Activated T-helper 1 cell treated with anti-CD3 and anti-CD28 coated beads, Interleukin-12 subunit alpha, Interleukin-12 subunit beta, Interleukin-2, Interleukin-4 antibody, amounts not matched to agents 30 ng/mL and 10 ng/mL and 1 ng/mL, durations not matched to agents 14 hours and 24 hours and 36 hours (primary cell): ENCODE data around the gene SLC45A1. TPM values are rescaled to one million over a fixed set of nuclear protein-coding genes. Genes with fewer than 3 reads are reported as not detected.

Experiments
- DNase-seq: peaks from one replicate; pipeline ENCODE4 v3.0.0; 2021; ENCODE audit warnings: low spot score
- H3K27ac Mint-ChIP-seq: one replicate; pipeline ENCODE4 v1.8.0; 2021; ENCODE audit warnings: mild to moderate bottlenecking, mixed read lengths
- H3K27me3 Mint-ChIP-seq: one replicate; pipeline ENCODE4 v1.8.0; 2022; ENCODE audit warnings: mild to moderate bottlenecking, moderate library complexity, mixed read lengths; ENCODE audit not compliant: insufficient read depth
- H3K36me3 Mint-ChIP-seq: one replicate; pipeline ENCODE4 v1.8.0; 2021; ENCODE audit warnings: low read depth, mixed read lengths
- H3K4me1 Mint-ChIP-seq: one replicate; pipeline ENCODE4 v1.8.0; 2021; ENCODE audit warnings: low read depth, mixed read lengths
- H3K4me3 Mint-ChIP-seq: one replicate; pipeline ENCODE4 v1.8.0; 2021; ENCODE audit warnings: mild to moderate bottlenecking, moderate library complexity, mixed read lengths
- H3K9me3 Mint-ChIP-seq: one replicate; pipeline ENCODE4 v1.8.0; 2021; ENCODE audit warnings: mixed read lengths
- intact Hi-C: fragments of 100-400 bp; cut with micrococcal nuclease; formaldehyde crosslinking; loops from one replicate; pipeline ENCODE4 v1.15.1; 2024
- total RNA-seq: library from RNA; stranded (reverse); gene quantifications from 2 replicates; pipeline ENCODE4 v1.2.3, GENCODE V29; 2022

The SLC45A1 gene
- total RNA-seq, 1 donor from 2014 or later: 0.57 TPM

DNA sequence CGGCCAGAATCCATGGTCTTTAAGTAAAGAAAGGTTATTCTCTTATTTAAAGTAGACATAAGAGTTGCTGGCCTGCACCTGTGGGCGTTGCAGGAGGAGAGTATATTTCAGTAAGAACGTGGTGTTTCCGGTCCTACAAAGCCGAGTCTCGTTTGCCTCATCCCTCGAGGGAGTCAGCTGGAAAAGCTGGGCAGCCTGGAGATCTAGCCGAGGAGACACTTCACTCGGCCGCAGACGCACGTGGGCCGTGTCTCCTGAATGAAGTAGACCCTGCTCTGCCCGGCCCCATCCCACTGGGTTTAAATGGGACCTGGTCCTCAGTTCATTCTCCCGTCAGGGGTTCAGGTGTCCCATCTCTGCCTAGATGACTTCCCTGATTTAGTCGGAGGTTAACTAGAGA lies 14.9 kb downstream of the SLC45A1 start:
- Mint-ChIP-seq H3K9me3 (no peaks in the 10 kb centered on the region), H3K27me3 (no peaks in the 10 kb centered on the region), H3K36me3 (no peaks in the 10 kb centered on the region), H3K4me3 (no peak overlapping the region), H3K4me1 (no peaks in the 10 kb centered on the region), H3K27ac (no peak overlapping the region)
- no peak for DNase-seq
- intact Hi-C loops: no loop called here

- no peak for DNase-seq
- no peaks in the 10 kb centered on the region for H3K36me3 Mint-ChIP-seq
- no peaks in the 10 kb centered on the region for H3K27me3 Mint-ChIP-seq
- intact Hi-C loops: no loop called here
- H3K4me3 Mint-ChIP-seq: no peak overlapping the region
- no peak overlapping the region for H3K27ac Mint-ChIP-seq
- no peaks in the 10 kb centered on the region for H3K4me1 Mint-ChIP-seq
- H3K9me3 Mint-ChIP-seq: no peaks in the 10 kb centered on the region
Measured at GRCh38 chr1:8333246-8333987, 15.5 kb downstream of the SLC45A1 start.

DNA sequence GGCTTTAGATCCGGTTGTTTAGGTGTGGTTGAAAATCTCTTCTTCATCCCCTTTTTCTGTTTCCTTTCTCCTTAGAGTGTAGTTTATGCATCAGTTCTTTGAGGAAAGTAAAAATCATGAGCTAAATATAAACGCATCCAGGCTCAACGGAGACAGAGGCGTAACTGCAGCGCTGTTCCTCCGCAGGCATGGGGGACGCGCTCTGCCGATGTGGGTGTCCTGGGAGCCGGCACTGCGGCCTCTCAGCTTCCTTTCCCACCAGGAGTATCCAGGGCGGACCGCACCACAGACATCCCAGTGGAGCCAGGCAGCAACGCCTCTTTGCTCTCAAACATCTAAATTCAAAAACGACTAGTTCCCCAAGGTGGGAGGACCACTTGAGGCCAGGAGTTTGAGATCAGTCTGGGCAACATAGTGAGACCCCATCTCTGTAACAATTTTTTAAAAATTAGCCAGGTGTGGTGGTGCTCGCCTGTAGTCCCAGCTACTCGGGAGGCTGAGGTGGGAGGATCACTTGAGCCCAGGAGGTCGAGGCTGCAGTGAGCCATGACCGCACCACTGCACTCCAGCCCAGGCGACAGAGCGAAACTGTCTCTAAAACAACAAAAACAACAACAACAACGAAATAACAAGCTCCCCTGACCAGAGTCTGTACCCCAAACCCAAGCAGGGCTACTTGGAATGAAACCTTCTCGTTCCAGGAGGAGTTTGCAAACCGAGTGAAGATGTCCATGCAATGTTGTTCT lies 16.4 kb downstream of the SLC45A1 start:
- Mint-ChIP-seq H3K27ac (no peak overlapping the region), H3K27me3 (no peaks in the 10 kb centered on the region), H3K4me3 (no peak overlapping the region), H3K36me3 (no peaks in the 10 kb centered on the region), H3K4me1 (no peaks in the 10 kb centered on the region), H3K9me3 (no peaks in the 10 kb centered on the region)
- no peak for DNase-seq
- intact Hi-C loops: no loop called here

GRCh38 chr1:8335246-8335645 lies 17.3 kb downstream of the SLC45A1 start:
- no peaks in the 10 kb centered on the region for H3K27me3 Mint-ChIP-seq
- no peak overlapping the region for H3K4me3 Mint-ChIP-seq
- no peak for DNase-seq
- H3K4me1 Mint-ChIP-seq: no peaks in the 10 kb centered on the region
- H3K9me3 Mint-ChIP-seq: no peaks in the 10 kb centered on the region
- no peak overlapping the region for H3K27ac Mint-ChIP-seq
- H3K36me3 Mint-ChIP-seq: no peaks in the 10 kb centered on the region
- intact Hi-C loops: no loop called here

- Mint-ChIP-seq H3K27ac (no peak overlapping the region), H3K36me3 (no peaks in the 10 kb centered on the region), H3K9me3 (no peaks in the 10 kb centered on the region), H3K4me1 (no peaks in the 10 kb centered on the region), H3K4me3 (no peak overlapping the region), H3K27me3 (no peaks in the 10 kb centered on the region)
- no peak for DNase-seq
- intact Hi-C loops: no loop called here
Measured at GRCh38 chr1:8337776-8338525, 20.0 kb downstream of the SLC45A1 start.

DNA sequence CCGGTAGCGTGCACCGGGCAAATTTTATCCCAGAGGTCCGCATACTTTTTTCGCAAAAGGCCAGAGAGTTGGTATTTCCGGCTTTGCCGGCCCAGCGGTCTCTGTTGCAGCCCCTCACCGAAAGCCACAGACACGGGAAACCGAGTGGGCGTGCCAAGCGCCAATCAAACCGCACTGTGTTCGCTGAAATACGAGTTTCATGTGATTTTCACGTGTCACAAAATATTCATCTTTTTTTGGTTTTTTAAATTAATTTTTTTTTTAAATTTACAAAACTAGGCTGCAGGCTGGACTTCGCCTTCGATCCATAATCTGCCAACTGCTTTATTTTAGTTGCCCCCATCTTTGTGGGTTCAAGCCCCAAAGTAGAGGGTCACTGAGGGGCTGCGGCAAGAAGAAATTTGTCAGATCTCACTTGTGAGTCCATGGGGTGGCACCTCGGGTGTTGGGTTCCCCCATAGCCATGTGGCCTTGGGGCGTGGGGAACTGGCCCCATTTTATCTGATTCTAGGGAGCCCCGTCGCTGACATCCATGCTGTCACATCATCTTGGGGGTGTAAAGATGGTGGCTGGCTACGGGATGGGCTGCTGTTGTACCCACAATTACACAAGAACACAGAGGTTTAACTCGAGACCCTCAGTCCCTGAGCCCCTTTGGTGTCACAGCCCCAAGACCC lies 20.8 kb downstream of the SLC45A1 start:
- no peaks in the 10 kb centered on the region for H3K4me1 Mint-ChIP-seq
- no peak overlapping the region for H3K4me3 Mint-ChIP-seq
- intact Hi-C loops: no loop called here
- no peak overlapping the region for H3K27ac Mint-ChIP-seq
- no peaks in the 10 kb centered on the region for H3K36me3 Mint-ChIP-seq
- DNase-seq: no peak
- H3K9me3 Mint-ChIP-seq: no peaks in the 10 kb centered on the region
- H3K27me3 Mint-ChIP-seq: no peaks in the 10 kb centered on the region

GRCh38 chr1:8339203-8339600 lies 21.3 kb downstream of the SLC45A1 start:
- Mint-ChIP-seq H3K36me3 (no peaks in the 10 kb centered on the region), H3K4me1 (no peaks in the 10 kb centered on the region), H3K9me3 (no peaks in the 10 kb centered on the region), H3K27me3 (no peaks in the 10 kb centered on the region), H3K27ac (no peak overlapping the region), H3K4me3 (no peak overlapping the region)
- DNase-seq: no peak
- intact Hi-C loops: no loop called here

DNA sequence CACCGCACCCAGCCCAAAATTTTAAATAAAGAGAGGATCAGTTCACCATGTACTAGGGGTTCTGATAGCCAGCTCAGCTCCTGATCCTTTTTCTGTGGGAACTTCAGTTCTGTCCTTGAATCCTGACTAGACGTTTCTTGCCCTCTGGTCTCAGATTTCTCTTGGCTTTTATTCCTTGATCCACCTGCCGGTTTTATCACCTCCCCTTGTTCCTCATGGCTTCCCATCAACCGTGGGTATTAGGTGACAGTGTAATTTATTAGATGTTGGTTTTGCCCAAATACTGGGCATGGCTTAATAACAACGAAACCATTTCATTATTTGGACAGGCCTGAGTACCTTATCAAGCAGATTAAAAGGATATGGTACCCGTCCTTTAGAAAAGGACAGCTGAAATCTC lies 22.5 kb downstream of the SLC45A1 start:
- Mint-ChIP-seq H3K27ac (no peak overlapping the region), H3K36me3 (no peaks in the 10 kb centered on the region), H3K4me1 (no peaks in the 10 kb centered on the region), H3K4me3 (no peak overlapping the region), H3K9me3 (no peaks in the 10 kb centered on the region), H3K27me3 (no peaks in the 10 kb centered on the region)
- no peak for DNase-seq
- intact Hi-C loops: no loop called here

DNA sequence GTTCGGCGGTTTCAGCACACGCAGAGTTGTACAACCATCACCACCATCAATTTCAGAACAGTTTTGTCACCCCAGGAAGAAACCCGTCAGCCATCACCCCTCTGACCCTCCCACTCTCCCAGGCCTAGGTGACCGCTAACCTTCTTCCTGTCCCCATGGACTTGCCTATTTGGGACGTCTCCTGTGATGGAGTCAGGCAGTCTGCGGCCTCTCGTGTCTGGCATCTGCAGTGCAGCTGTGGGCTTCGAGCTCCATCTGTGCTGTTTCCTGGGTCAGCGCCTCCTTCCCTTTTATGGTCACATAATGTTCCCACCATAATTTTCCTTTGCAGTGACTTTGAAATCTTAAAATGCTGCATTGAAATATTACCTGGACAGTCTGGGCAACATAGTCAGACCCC lies 24.4 kb downstream of the SLC45A1 start:
- no peak overlapping the region for H3K4me3 Mint-ChIP-seq
- no peak for DNase-seq
- H3K4me1 Mint-ChIP-seq: no peaks in the 10 kb centered on the region

GRCh38 chr1:8343044-8343443 lies 25.1 kb downstream of the SLC45A1 start:
- H3K27me3 Mint-ChIP-seq: no peaks in the 10 kb centered on the region
- H3K4me3 Mint-ChIP-seq: no peak overlapping the region
- no peaks in the 10 kb centered on the region for H3K9me3 Mint-ChIP-seq
- no peak for DNase-seq
- no peaks in the 10 kb centered on the region for H3K36me3 Mint-ChIP-seq
- no peaks in the 10 kb centered on the region for H3K4me1 Mint-ChIP-seq
- no peak overlapping the region for H3K27ac Mint-ChIP-seq
- intact Hi-C loops: no loop called here

More for the DNA sequence above, 24.4 kb downstream of the SLC45A1 start:
- H3K36me3 Mint-ChIP-seq: no peaks in the 10 kb centered on the region
- no peaks in the 10 kb centered on the region for H3K9me3 Mint-ChIP-seq
- no peaks in the 10 kb centered on the region for H3K27me3 Mint-ChIP-seq
- intact Hi-C loops: no loop called here
- no peak overlapping the region for H3K27ac Mint-ChIP-seq

DNA sequence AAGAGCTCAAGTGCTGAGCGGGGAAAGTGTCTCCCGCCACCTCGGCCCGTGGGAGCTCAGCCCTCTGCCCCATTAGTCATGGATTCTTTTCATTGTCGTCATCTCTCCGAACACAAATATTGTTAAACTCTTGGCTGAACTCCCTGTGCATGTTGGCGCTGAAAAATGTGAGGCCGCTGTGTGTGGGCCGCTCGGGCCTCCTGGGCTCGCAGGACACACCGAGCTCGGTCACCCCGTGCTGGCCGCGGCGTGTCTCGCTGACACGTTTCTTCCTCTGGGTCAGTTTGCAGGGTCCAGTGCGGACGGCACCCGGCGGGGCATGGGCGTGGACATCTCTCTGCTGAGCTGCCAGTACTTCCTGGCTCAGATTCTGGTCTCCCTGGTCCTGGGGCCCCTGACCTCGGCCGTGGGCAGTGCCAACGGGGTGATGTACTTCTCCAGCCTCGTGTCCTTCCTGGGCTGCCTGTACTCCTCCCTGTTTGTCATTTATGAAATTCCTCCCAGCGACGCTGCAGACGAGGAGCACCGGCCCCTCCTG lies 25.6 kb downstream of the SLC45A1 start:
- DNase-seq: no peak
- H3K36me3 Mint-ChIP-seq: no peaks in the 10 kb centered on the region
- H3K4me1 Mint-ChIP-seq: no peaks in the 10 kb centered on the region
- intact Hi-C loops: no loop called here
- no peaks in the 10 kb centered on the region for H3K27me3 Mint-ChIP-seq
- H3K9me3 Mint-ChIP-seq: no peaks in the 10 kb centered on the region
- no peak overlapping the region for H3K4me3 Mint-ChIP-seq
- H3K27ac Mint-ChIP-seq: no peak overlapping the region

DNA sequence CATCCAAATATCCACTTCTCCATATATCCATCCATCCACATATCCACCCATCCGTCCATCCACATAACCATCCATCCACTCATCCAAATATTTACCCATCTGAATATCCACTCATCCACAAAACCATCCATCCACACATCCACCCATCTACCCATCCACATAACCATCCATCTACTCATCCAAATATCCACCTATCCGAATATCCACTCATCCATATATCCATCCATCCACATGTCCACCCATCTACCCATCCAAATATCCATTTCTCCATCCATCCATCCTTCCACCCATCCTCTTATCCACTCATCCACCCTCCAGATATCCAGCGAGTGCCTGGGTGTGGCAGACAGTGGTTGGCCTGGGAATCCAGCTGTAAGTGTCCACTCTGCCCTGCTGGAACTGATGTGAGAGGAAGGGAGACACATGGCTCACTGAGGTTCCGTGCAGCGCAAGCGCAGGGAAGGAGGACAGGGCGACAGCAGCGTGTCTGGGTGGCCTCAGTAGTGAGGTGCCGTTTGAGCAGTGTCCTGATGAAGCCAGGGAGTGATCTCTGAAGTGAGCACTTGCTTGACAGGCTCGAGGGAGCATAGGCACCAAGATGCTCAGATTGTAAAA lies 27.1 kb downstream of the SLC45A1 start:
- Mint-ChIP-seq H3K4me1 (peaks cover 4% of the 10 kb centered on the region), H3K27ac (no peak overlapping the region), H3K27me3 (no peaks in the 10 kb centered on the region), H3K4me3 (no peak overlapping the region), H3K9me3 (no peaks in the 10 kb centered on the region), H3K36me3 (no peaks in the 10 kb centered on the region)
- intact Hi-C loops: no loop called here
- DNase-seq: no peak
